ENCODE results near the gene PPP1CC.

The PPP1CC gene

GRCh38 chr12:110733089-110733715 lies 9.5 kb downstream of the PPP1CC start:
- no peak for DNase-seq (ENCODE audit: low spot score)
- WGBS, 2 donors (ENCODE audit: extremely low coverage in 2 of 2, insufficient read length in 2 of 2, insufficient replicate concordance in 1 of 2), result no CpG with 5 or more reads among the region's 5 CpGs
- no peaks in the 10 kb centered on the region for H3K27me3 ChIP-seq (ENCODE audit: control insufficient read depth in 3 of 3, insufficient read depth in 3 of 3, low read depth in 1 of 3, low read length in 3 of 3)

GRCh38 chr12:110732572-110732971 lies 10.1 kb downstream of the PPP1CC start:
- H2AFZ ChIP-seq (ENCODE audit: low read length), result no peak overlapping the region
- no peak overlapping the region for H4K91ac ChIP-seq (ENCODE audit: low read depth, low read length, poor library complexity)
- peaks cover 5% of the 10 kb centered on the region for H3K79me1 ChIP-seq (ENCODE audit: low read depth, low read length)
- H2AK5ac ChIP-seq (ENCODE audit: low read depth, low read length), result no peak overlapping the region
- no peak overlapping the region for H2BK12ac ChIP-seq (ENCODE audit: low read length)
- H3K23ac ChIP-seq (ENCODE audit: low read depth, low read length, poor library complexity), result no peak overlapping the region
- no peaks in the 10 kb centered on the region for H3K27me3 ChIP-seq (ENCODE audit: control insufficient read depth in 3 of 3, insufficient read depth in 3 of 3, low read depth in 1 of 3, low read length in 3 of 3)
- H3K4me3 ChIP-seq (ENCODE audit: low read length in 2 of 2), result no peak overlapping the region
- H2BK120ac ChIP-seq (ENCODE audit: low read depth, low read length), result no peak overlapping the region
- H2BK15ac ChIP-seq (ENCODE audit: low read length), result no peak overlapping the region
- no peak overlapping the region for H3K4me2 ChIP-seq (ENCODE audit: insufficient read depth, low read length, poor library complexity, severe bottlenecking)
- no peak overlapping the region for H2BK5ac ChIP-seq (ENCODE audit: low read length)
- WGBS, 2 donors (ENCODE audit: extremely low coverage in 2 of 2, insufficient read length in 2 of 2, insufficient replicate concordance in 1 of 2), result no CpG with 5 or more reads among the region's 3 CpGs
- no peak overlapping the region for H3K9ac ChIP-seq (ENCODE audit: low read depth, low read length, poor library complexity)
- no peak overlapping the region for H3K14ac ChIP-seq (ENCODE audit: low read length)
- no peak overlapping the region for H3K27ac ChIP-seq (replicated peaks; ENCODE audit: low read length)
- no peak overlapping the region for H3K4ac ChIP-seq (ENCODE audit: low read length)
- DNase-seq (ENCODE audit: low spot score), result no peak
- no peak overlapping the region for H4K8ac ChIP-seq (ENCODE audit: low read depth, low read length)
- H3K36me3 ChIP-seq (replicated peaks in 1 of 2; ENCODE audit: control insufficient read depth in 2 of 2, insufficient read depth in 2 of 2, low read length in 2 of 2), result peaks cover 27 to 97% of the 10 kb centered on the region in 2 donors
- H3K9me3 ChIP-seq (replicated peaks in 1 of 2; ENCODE audit: control insufficient read depth in 2 of 2, insufficient read depth in 1 of 2, low read depth in 1 of 2, low read length in 2 of 2), result peaks cover 0 to 2% of the 10 kb centered on the region in 2 donors
- H3K4me1 ChIP-seq (ENCODE audit: control insufficient read depth in 2 of 2, insufficient read depth in 1 of 2, low read depth in 1 of 2, low read length in 2 of 2), result peaks cover 0 to 2% of the 10 kb centered on the region in 2 donors
- no peak overlapping the region for H3K18ac ChIP-seq (ENCODE audit: low read length)

More at GRCh38 chr12:110733089-110733715, 9.5 kb downstream of the PPP1CC start:
- peaks cover 23 to 98% of the 10 kb centered on the region in 2 donors for H3K36me3 ChIP-seq (replicated peaks in 1 of 2; ENCODE audit: control insufficient read depth in 2 of 2, insufficient read depth in 2 of 2, low read length in 2 of 2)
- H3K4me1 ChIP-seq (ENCODE audit: control insufficient read depth in 2 of 2, insufficient read depth in 1 of 2, low read depth in 1 of 2, low read length in 2 of 2), result peaks cover 0 to 2% of the 10 kb centered on the region in 2 donors
- no peak overlapping the region for H3K4ac ChIP-seq (ENCODE audit: low read length)
- peaks cover 0 to 2% of the 10 kb centered on the region in 2 donors for H3K9me3 ChIP-seq (replicated peaks in 1 of 2; ENCODE audit: control insufficient read depth in 2 of 2, insufficient read depth in 1 of 2, low read depth in 1 of 2, low read length in 2 of 2)
- H3K4me3 ChIP-seq (ENCODE audit: low read length in 2 of 2), result no peak overlapping the region
- no peak overlapping the region for H3K4me2 ChIP-seq (ENCODE audit: insufficient read depth, low read length, poor library complexity, severe bottlenecking)
- H3K27ac ChIP-seq (replicated peaks; ENCODE audit: low read length), result no peak overlapping the region
- no peak overlapping the region for H2AFZ ChIP-seq (ENCODE audit: low read length)
- no peak overlapping the region for H3K14ac ChIP-seq (ENCODE audit: low read length)
- no peak overlapping the region for H2BK12ac ChIP-seq (ENCODE audit: low read length)
- no peak overlapping the region for H4K8ac ChIP-seq (ENCODE audit: low read depth, low read length)
- no peak overlapping the region for H2AK5ac ChIP-seq (ENCODE audit: low read depth, low read length)
- H3K9ac ChIP-seq (ENCODE audit: low read depth, low read length, poor library complexity), result no peak overlapping the region
- peaks cover 3% of the 10 kb centered on the region for H3K79me1 ChIP-seq (ENCODE audit: low read depth, low read length)
- H2BK15ac ChIP-seq (ENCODE audit: low read length), result no peak overlapping the region
- H4K91ac ChIP-seq (ENCODE audit: low read depth, low read length, poor library complexity), result no peak overlapping the region
- no peak overlapping the region for H2BK120ac ChIP-seq (ENCODE audit: low read depth, low read length)
- no peak overlapping the region for H3K23ac ChIP-seq (ENCODE audit: low read depth, low read length, poor library complexity)
- no peak overlapping the region for H2BK5ac ChIP-seq (ENCODE audit: low read length)
- no peak overlapping the region for H3K18ac ChIP-seq (ENCODE audit: low read length)

GRCh38 chr12:110731479-110731878 lies 11.2 kb downstream of the PPP1CC start:
- Histone ChIP-seq H2AFZ (ENCODE audit: low read length) (no peak overlapping the region), H3K79me1 (ENCODE audit: low read depth, low read length) (peaks cover 6% of the 10 kb centered on the region), H4K8ac (ENCODE audit: low read depth, low read length) (no peak overlapping the region), H3K4ac (ENCODE audit: low read length) (no peak overlapping the region), H3K9ac (ENCODE audit: low read depth, low read length, poor library complexity) (no peak overlapping the region), H3K4me2 (ENCODE audit: insufficient read depth, low read length, poor library complexity, severe bottlenecking) (no peak overlapping the region), H2BK5ac (ENCODE audit: low read length) (no peak overlapping the region), H4K91ac (ENCODE audit: low read depth, low read length, poor library complexity) (no peak overlapping the region), H2BK12ac (ENCODE audit: low read length) (no peak overlapping the region), H3K4me3 (ENCODE audit: low read length in 2 of 2) (no peak overlapping the region), H2BK120ac (ENCODE audit: low read depth, low read length) (no peak overlapping the region), H3K4me1 (ENCODE audit: control insufficient read depth in 2 of 2, insufficient read depth in 1 of 2, low read depth in 1 of 2, low read length in 2 of 2) (peaks cover 0 to 2% of the 10 kb centered on the region in 2 donors), H3K23ac (ENCODE audit: low read depth, low read length, poor library complexity) (no peak overlapping the region), H3K9me3 (replicated peaks in 1 of 2; ENCODE audit: control insufficient read depth in 2 of 2, insufficient read depth in 1 of 2, low read depth in 1 of 2, low read length in 2 of 2) (peaks cover 0 to 2% of the 10 kb centered on the region in 2 donors), H3K27me3 (ENCODE audit: control insufficient read depth in 3 of 3, insufficient read depth in 3 of 3, low read depth in 1 of 3, low read length in 3 of 3) (no peaks in the 10 kb centered on the region), H3K18ac (ENCODE audit: low read length) (no peak overlapping the region), H2BK15ac (ENCODE audit: low read length) (no peak overlapping the region), H2AK5ac (ENCODE audit: low read depth, low read length) (no peak overlapping the region), H3K14ac (ENCODE audit: low read length) (no peak overlapping the region), H3K27ac (replicated peaks; ENCODE audit: low read length) (no peak overlapping the region), H3K36me3 (replicated peaks in 1 of 2; ENCODE audit: control insufficient read depth in 2 of 2, insufficient read depth in 2 of 2, low read length in 2 of 2) (peaks cover 33 to 97% of the 10 kb centered on the region in 2 donors)
- no CpG with 5 or more reads among the region's 2 CpGs for WGBS, 2 donors (ENCODE audit: extremely low coverage in 2 of 2, insufficient read length in 2 of 2, insufficient replicate concordance in 1 of 2)
- no peak for DNase-seq (ENCODE audit: low spot score)

- no peak overlapping the region for H2BK15ac ChIP-seq (ENCODE audit: low read length)
- H3K27ac ChIP-seq (replicated peaks; ENCODE audit: low read length), result no peak overlapping the region
- no peaks in the 10 kb centered on the region for H3K27me3 ChIP-seq (ENCODE audit: control insufficient read depth in 3 of 3, insufficient read depth in 3 of 3, low read depth in 1 of 3, low read length in 3 of 3)
- peaks cover 38 to 97% of the 10 kb centered on the region in 2 donors for H3K36me3 ChIP-seq (replicated peaks in 1 of 2; ENCODE audit: control insufficient read depth in 2 of 2, insufficient read depth in 2 of 2, low read length in 2 of 2)
- no peak overlapping the region for H4K8ac ChIP-seq (ENCODE audit: low read depth, low read length)
- H2BK120ac ChIP-seq (ENCODE audit: low read depth, low read length), result no peak overlapping the region
- no peak overlapping the region for H2BK12ac ChIP-seq (ENCODE audit: low read length)
- H3K23ac ChIP-seq (ENCODE audit: low read depth, low read length, poor library complexity), result no peak overlapping the region
- no peak overlapping the region for H3K4me3 ChIP-seq (ENCODE audit: low read length in 2 of 2)
- H3K14ac ChIP-seq (ENCODE audit: low read length), result no peak overlapping the region
- H3K4ac ChIP-seq (ENCODE audit: low read length), result no peak overlapping the region
- H3K9me3 ChIP-seq (replicated peaks in 1 of 2; ENCODE audit: control insufficient read depth in 2 of 2, insufficient read depth in 1 of 2, low read depth in 1 of 2, low read length in 2 of 2), result peaks cover 0 to 3% of the 10 kb centered on the region in 2 donors
- no CpG with 5 or more reads among the region's 1 CpG for WGBS, 2 donors (ENCODE audit: extremely low coverage in 2 of 2, insufficient read length in 2 of 2, insufficient replicate concordance in 1 of 2)
- no peak overlapping the region for H2BK5ac ChIP-seq (ENCODE audit: low read length)
- H2AFZ ChIP-seq (ENCODE audit: low read length), result no peak overlapping the region
- no peak overlapping the region for H3K18ac ChIP-seq (ENCODE audit: low read length)
- H3K9ac ChIP-seq (ENCODE audit: low read depth, low read length, poor library complexity), result no peak overlapping the region
- no peak overlapping the region for H4K91ac ChIP-seq (ENCODE audit: low read depth, low read length, poor library complexity)
- no peak for DNase-seq (ENCODE audit: low spot score)
- H3K79me1 ChIP-seq (ENCODE audit: low read depth, low read length), result peaks cover 12% of the 10 kb centered on the region
- H3K4me1 ChIP-seq (ENCODE audit: control insufficient read depth in 2 of 2, insufficient read depth in 1 of 2, low read depth in 1 of 2, low read length in 2 of 2), result no peaks in the 10 kb centered on the region
- no peak overlapping the region for H3K4me2 ChIP-seq (ENCODE audit: insufficient read depth, low read length, poor library complexity, severe bottlenecking)
- H2AK5ac ChIP-seq (ENCODE audit: low read depth, low read length), result no peak overlapping the region
These were observed 14.1 kb downstream of the PPP1CC start for GRCh38 chr12:110728628-110729027.
